Measurements from ENCODE around the gene TMEM244.

TMEM244 gene

DNA sequence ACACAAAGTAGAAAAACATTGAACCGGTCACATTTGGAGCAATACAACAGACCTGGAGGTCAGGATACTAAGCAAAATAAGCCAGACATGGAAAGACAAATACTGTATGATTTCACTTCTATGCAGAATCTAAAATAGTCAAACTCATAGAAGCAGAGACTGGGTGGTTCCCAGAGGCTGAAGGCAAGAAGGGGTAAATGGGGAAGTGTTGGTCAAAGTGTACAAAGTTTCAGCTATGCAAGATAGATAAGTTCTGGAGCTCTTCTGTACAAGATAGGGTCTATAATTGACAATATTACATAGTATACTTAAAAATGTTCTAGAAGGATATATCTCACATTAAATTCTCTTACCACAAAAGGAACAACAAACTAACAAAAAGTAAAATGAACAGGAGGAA, 70.3 kb downstream of the TMEM244 start:
- CTCF ChIA-PET: interaction anchor here (0.6 to 1.6 kb wide), 2 partner anchors 16 to 491 kb away, joined by 3 to 10 read pairs; no protein-coding TSS in a partner anchor
- POLR2A ChIA-PET: interaction anchor here (1.3 kb wide), 1 partner anchor 27 kb away, joined by 3 read pairs; no protein-coding TSS in a partner anchor
- DNase-seq (ENCODE audit: extremely low spot score): no peak
- no peak for TF ChIP-seq BHLHE40 (IDR thresholded peaks at IDR 0.05; ENCODE audit: borderline replicate concordance)
- TF ChIP-seq CTBP1 (IDR thresholded peaks at IDR 0.05; ENCODE audit: borderline replicate concordance): no peak
- no peak for TF ChIP-seq TARDBP (IDR thresholded peaks at IDR 0.05)
- TF ChIP-seq LEF1 (IDR thresholded peaks at IDR 0.05; ENCODE audit: borderline replicate concordance): no peak
- TF ChIP-seq SP1 (IDR thresholded peaks at IDR 0.05): no peak

- ChIA-PET CTCF (interaction anchor here (1.6 kb wide), 1 partner anchor 15 kb away, joined by 10 read pairs; no protein-coding TSS in a partner anchor), POLR2A (no interaction called here)
- no peak for DNase-seq (ENCODE audit: extremely low spot score)
- TF ChIP-seq ARNT (IDR thresholded peaks at IDR 0.05) (no peak), ELF4 (IDR thresholded peaks at IDR 0.05) (no peak), FOXK2 (IDR thresholded peaks at IDR 0.05) (no peak), CTBP1 (IDR thresholded peaks at IDR 0.05; ENCODE audit: borderline replicate concordance) (no peak), L3MBTL2 (conservative IDR thresholded peaks at IDR 0.05) (no peak), SUZ12 (IDR thresholded peaks at IDR 0.05) (no peak), FOXA1 (IDR thresholded peaks at IDR 0.05) (no peak), ZNF384 (IDR thresholded peaks at IDR 0.05) (no peak), PKNOX1 (IDR thresholded peaks at IDR 0.05) (no peak), TARDBP (IDR thresholded peaks at IDR 0.05) (no peak), BHLHE40 (IDR thresholded peaks at IDR 0.05; ENCODE audit: borderline replicate concordance) (no peak), NFRKB (IDR thresholded peaks at IDR 0.05) (no peak), SP1 (IDR thresholded peaks at IDR 0.05) (no peak), FOXM1 (IDR thresholded peaks at IDR 0.05; ENCODE audit: borderline replicate concordance) (no peak)
These were observed 71.1 kb downstream of the TMEM244 start for GRCh38 chr6:129789974-129790373.

GRCh38 chr6:129787816-129788215, 73.3 kb downstream of the TMEM244 start:
- no peak for DNase-seq (ENCODE audit: extremely low spot score)
- CTCF ChIA-PET: no interaction called here
- POLR2A ChIA-PET: no interaction called here
- TF ChIP-seq CTBP1 (IDR thresholded peaks at IDR 0.05; ENCODE audit: borderline replicate concordance): no peak
- TF ChIP-seq BHLHE40 (IDR thresholded peaks at IDR 0.05; ENCODE audit: borderline replicate concordance): no peak
- no peak for TF ChIP-seq FOXM1 (IDR thresholded peaks at IDR 0.05; ENCODE audit: borderline replicate concordance)
- TF ChIP-seq TARDBP (IDR thresholded peaks at IDR 0.05): no peak
- no peak for TF ChIP-seq LEF1 (IDR thresholded peaks at IDR 0.05; ENCODE audit: borderline replicate concordance)
- TF ChIP-seq SP1 (IDR thresholded peaks at IDR 0.05): no peak
- no peak for TF ChIP-seq NFRKB (IDR thresholded peaks at IDR 0.05)
- TF ChIP-seq ZNF384 (IDR thresholded peaks at IDR 0.05): no peak
- no peak for TF ChIP-seq PKNOX1 (IDR thresholded peaks at IDR 0.05)
- TF ChIP-seq HDGF (IDR thresholded peaks at IDR 0.05; ENCODE audit: borderline replicate concordance): no peak
- TF ChIP-seq FOXK2 (IDR thresholded peaks at IDR 0.05): no peak
- TF ChIP-seq L3MBTL2 (conservative IDR thresholded peaks at IDR 0.05): no peak
- TF ChIP-seq ELF4 (IDR thresholded peaks at IDR 0.05): no peak
- no peak for TF ChIP-seq SUZ12 (IDR thresholded peaks at IDR 0.05)
- no peak for TF ChIP-seq ARNT (IDR thresholded peaks at IDR 0.05)

- CTCF ChIA-PET: interaction anchor here (1.2 kb wide), 1 partner anchor 12 kb away, joined by 5 read pairs; no protein-coding TSS in a partner anchor
- no peak for DNase-seq (ENCODE audit: extremely low spot score)
- POLR2A ChIA-PET: no interaction called here
- TF ChIP-seq SP1 (IDR thresholded peaks at IDR 0.05) (no peak), FOXA1 (IDR thresholded peaks at IDR 0.05) (no peak), NFRKB (IDR thresholded peaks at IDR 0.05) (no peak), CTBP1 (IDR thresholded peaks at IDR 0.05; ENCODE audit: borderline replicate concordance) (no peak), BHLHE40 (IDR thresholded peaks at IDR 0.05; ENCODE audit: borderline replicate concordance) (no peak), LEF1 (IDR thresholded peaks at IDR 0.05; ENCODE audit: borderline replicate concordance) (no peak), PKNOX1 (IDR thresholded peaks at IDR 0.05) (no peak), SUZ12 (IDR thresholded peaks at IDR 0.05) (no peak), FOXM1 (IDR thresholded peaks at IDR 0.05; ENCODE audit: borderline replicate concordance) (no peak), FOXK2 (IDR thresholded peaks at IDR 0.05) (no peak), L3MBTL2 (conservative IDR thresholded peaks at IDR 0.05) (no peak)
These were observed 74.6 kb downstream of the TMEM244 start for GRCh38 chr6:129786548-129786947.

DNA sequence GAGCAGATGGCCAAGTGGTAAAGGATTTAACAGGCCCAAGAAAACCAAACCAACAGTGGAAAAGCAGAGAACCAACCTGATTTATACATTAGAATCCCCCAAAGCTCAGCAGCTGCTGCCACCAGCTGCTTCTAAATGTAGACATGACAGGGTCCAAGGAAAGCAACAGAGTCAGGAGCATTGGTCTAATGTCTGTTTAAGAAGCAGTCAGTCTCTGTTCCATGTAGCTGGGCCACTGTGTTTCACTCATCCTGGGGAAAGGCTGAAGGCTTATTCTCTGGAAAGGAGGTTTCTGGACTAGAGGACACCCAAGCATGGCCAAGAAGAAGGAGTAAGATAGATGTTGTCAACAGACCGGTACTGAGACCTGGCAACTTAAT, 75.4 kb downstream of the TMEM244 start:
- CTCF ChIA-PET: interaction anchor here (1.2 kb wide), 1 partner anchor 11 kb away, joined by 5 read pairs; no protein-coding TSS in a partner anchor
- POLR2A ChIA-PET: no interaction called here
- no peak for TF ChIP-seq ARNT (IDR thresholded peaks at IDR 0.05)
- TF ChIP-seq FOXA1 (IDR thresholded peaks at IDR 0.05): no peak
- no peak for TF ChIP-seq SUZ12 (IDR thresholded peaks at IDR 0.05)
- TF ChIP-seq FOXK2 (IDR thresholded peaks at IDR 0.05): no peak
- no peak for TF ChIP-seq CTBP1 (IDR thresholded peaks at IDR 0.05; ENCODE audit: borderline replicate concordance)
- TF ChIP-seq ZNF384 (IDR thresholded peaks at IDR 0.05): no peak
- no peak for TF ChIP-seq L3MBTL2 (conservative IDR thresholded peaks at IDR 0.05)
- no peak for TF ChIP-seq ELF4 (IDR thresholded peaks at IDR 0.05)
- no peak for TF ChIP-seq LEF1 (IDR thresholded peaks at IDR 0.05; ENCODE audit: borderline replicate concordance)
- no peak for TF ChIP-seq NFRKB (IDR thresholded peaks at IDR 0.05)
- no peak for TF ChIP-seq HDGF (IDR thresholded peaks at IDR 0.05; ENCODE audit: borderline replicate concordance)
- no peak for TF ChIP-seq PKNOX1 (IDR thresholded peaks at IDR 0.05)
- no peak for TF ChIP-seq TARDBP (IDR thresholded peaks at IDR 0.05)
- no peak for TF ChIP-seq FOXM1 (IDR thresholded peaks at IDR 0.05; ENCODE audit: borderline replicate concordance)
- no peak for TF ChIP-seq SP1 (IDR thresholded peaks at IDR 0.05)
- TF ChIP-seq BHLHE40 (IDR thresholded peaks at IDR 0.05; ENCODE audit: borderline replicate concordance): no peak
- no peak for DNase-seq (ENCODE audit: extremely low spot score)

Measured in HEK293T (cell line).